CD4-positive, alpha-beta T cell treated with Interleukin-21 for 1 hour (primary cell): ENCODE measurements around the gene LHB.
"Not testable (repeated sequence)": the region's sequence is repeated elsewhere in the genome, so short reads cannot be mapped to it uniquely, and the experiment has no call there.

Experiments used
- DNase-seq: peaks from one replicate; pipeline ENCODE4 v3.0.0-alpha.2; 2020

Gene LHB

GRCh38 chr19:49017041-49017665, at the start of gene LHB:
LHB (minus strand) TSS chr19:49017091; CDS start chr19:49017081, 10 bp downstream.
- DNase-seq: no peak

- DNase-seq: no peak
Observed at GRCh38 chr19:49065905-49066512, 49.1 kb upstream of the LHB start.

- no peak for DNase-seq
Observed at GRCh38 chr19:49064768-49065611, 48.1 kb upstream of the LHB start, which contains the start of gene NTF4. NTF4 (minus strand) TSS chr19:49064818; CDS start chr19:49061997, 2,821 bp downstream.

- no peak for DNase-seq
Observed at GRCh38 chr19:49064029-49064629, 47.2 kb upstream of the LHB start.

GRCh38 chr19:49061445-49061844, 44.6 kb upstream of the LHB start:
- DNase-seq: no peak

- no peak for DNase-seq
Observed at GRCh38 chr19:49061000-49061399, 44.1 kb upstream of the LHB start.

GRCh38 chr19:49059053-49059452, 42.2 kb upstream of the LHB start:
- DNase-seq: no peak

- DNase-seq: no peak
Observed at GRCh38 chr19:49058562-49058961, 41.7 kb upstream of the LHB start.

GRCh38 chr19:49057636-49058234, 40.8 kb upstream of the LHB start, which contains the start of gene CGB7:
CGB7 (minus strand) TSS chr19:49057749; CDS start chr19:49055375, 2,374 bp downstream.
- DNase-seq: peak; percentile 41

- DNase-seq: not testable (repeated sequence)
Observed at GRCh38 chr19:49056902-49057596, 40.2 kb upstream of the LHB start.

- peak; percentile 44 for DNase-seq
Observed at GRCh38 chr19:49056101-49056901, 39.4 kb upstream of the LHB start.

- not testable (repeated sequence) for DNase-seq
Observed at GRCh38 chr19:49050376-49051033, 33.6 kb upstream of the LHB start.

GRCh38 chr19:49049834-49050233, 32.9 kb upstream of the LHB start:
- not testable (repeated sequence) for DNase-seq

- not testable (repeated sequence) for DNase-seq
Observed at GRCh38 chr19:49049011-49049410, 32.1 kb upstream of the LHB start, which contains the start of gene CGB8. CGB8 (minus strand) TSS chr19:49049111; CDS start chr19:49048739, 372 bp downstream.

- DNase-seq: not testable (repeated sequence)
Observed at GRCh38 chr19:49043548-49043947, 26.7 kb upstream of the LHB start, which contains the start of gene CGB5. CGB5 (plus strand) TSS chr19:49043848; CDS start chr19:49044210, 362 bp downstream.

GRCh38 chr19:49042666-49043065, 25.8 kb upstream of the LHB start:
- DNase-seq: not testable (repeated sequence)

- no peak for DNase-seq
Observed at GRCh38 chr19:49042177-49042576, 25.3 kb upstream of the LHB start.

- not testable (repeated sequence) for DNase-seq
Observed at GRCh38 chr19:49039736-49040135, 22.8 kb upstream of the LHB start.

- DNase-seq: not testable (repeated sequence)
Observed at GRCh38 chr19:49038557-49039276, 21.8 kb upstream of the LHB start.

- not testable (repeated sequence) for DNase-seq
Observed at GRCh38 chr19:49038111-49038510, 21.2 kb upstream of the LHB start.
